ENCODE results near the gene YBX3.

The YBX3 gene

DNA sequence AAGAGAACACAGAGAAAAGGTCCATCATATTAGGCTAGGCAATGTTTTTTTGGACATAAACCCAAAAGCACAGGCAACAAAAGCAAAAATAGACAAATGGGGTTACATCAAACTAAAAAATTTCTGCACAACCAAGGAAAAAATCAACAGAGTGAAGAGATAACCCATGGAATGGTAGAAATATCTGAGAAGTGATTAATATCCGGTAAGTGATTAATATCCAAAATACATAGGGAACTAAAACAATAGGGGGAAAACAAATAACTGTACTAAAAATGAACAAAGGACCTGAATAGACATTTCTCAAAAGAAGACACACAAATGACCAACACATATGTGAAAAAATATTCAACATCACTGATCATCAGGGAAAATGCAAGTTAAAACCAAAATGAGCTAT, 53.6 kb downstream of the YBX3 start:
- DNase-seq (ENCODE audit: low spot score), result no peak
- ChIA-PET POLR2A (ENCODE audit: low non-redundant PET) (no interaction called here), CTCF (interaction anchor here (0.6 kb wide), 1 partner anchor 12 kb away, joined by 3 read pairs; no protein-coding TSS in a partner anchor)
- H3K27ac ChIP-seq, result no peak overlapping the region
- TF ChIP-seq, protein P1, sequence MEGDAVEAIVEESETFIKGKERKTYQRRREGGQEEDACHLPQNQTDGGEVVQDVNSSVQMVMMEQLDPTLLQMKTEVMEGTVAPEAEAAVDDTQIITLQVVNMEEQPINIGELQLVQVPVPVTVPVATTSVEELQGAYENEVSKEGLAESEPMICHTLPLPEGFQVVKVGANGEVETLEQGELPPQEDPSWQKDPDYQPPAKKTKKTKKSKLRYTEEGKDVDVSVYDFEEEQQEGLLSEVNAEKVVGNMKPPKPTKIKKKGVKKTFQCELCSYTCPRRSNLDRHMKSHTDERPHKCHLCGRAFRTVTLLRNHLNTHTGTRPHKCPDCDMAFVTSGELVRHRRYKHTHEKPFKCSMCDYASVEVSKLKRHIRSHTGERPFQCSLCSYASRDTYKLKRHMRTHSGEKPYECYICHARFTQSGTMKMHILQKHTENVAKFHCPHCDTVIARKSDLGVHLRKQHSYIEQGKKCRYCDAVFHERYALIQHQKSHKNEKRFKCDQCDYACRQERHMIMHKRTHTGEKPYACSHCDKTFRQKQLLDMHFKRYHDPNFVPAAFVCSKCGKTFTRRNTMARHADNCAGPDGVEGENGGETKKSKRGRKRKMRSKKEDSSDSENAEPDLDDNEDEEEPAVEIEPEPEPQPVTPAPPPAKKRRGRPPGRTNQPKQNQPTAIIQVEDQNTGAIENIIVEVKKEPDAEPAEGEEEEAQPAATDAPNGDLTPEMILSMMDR (conservative IDR thresholded peaks at IDR 0.05; ENCODE audit: low read depth), result no peak

DNA sequence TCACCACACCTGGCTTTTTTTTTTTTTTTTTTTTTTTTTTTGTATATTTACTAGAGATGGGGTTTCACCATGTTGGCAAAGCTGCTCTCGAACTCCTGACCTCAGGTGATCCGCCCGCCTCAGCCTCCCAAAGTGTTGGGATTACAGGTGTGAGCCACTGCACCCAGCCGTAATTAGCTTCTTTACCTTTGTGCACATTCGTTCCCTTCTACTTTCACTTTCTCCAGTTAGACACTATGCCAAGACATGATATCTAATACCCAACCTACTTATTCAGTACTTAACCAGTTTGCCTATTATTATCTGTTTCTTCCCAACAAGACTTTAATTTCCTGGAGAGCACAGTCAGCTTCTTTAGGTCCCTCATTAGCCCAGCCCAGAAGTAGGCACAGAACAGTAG, 54.6 kb downstream of the YBX3 start:
- H3K27ac ChIP-seq, result no peak overlapping the region
- ChIA-PET POLR2A (ENCODE audit: low non-redundant PET) (interaction anchor here (0.6 kb wide), 2 partner anchors 54 to 915 kb away, joined by 3 to 8 read pairs; no protein-coding TSS in a partner anchor), CTCF (no interaction called here)
- TF ChIP-seq, protein P1 (conservative IDR thresholded peaks at IDR 0.05; ENCODE audit: low read depth), result no peak
- no peak for DNase-seq (ENCODE audit: low spot score)

DNA sequence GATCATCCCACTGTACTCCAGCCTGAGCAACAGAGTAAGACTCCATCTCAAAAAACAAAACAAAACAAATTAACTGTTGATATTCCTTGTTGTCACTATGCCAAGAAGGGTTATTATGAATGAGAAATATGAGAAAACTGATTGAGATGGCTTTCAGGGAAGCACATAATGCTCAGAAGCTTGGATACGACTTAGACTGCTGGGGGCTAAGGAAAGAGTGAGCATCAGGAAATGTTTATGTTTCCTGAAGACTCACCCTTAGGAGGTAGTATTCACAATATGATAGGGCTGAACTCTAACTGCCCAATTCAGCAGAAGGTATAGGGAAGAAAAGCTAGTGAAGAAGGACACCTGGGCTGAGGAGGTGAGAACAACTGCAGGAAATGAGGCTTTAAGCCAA, 55.5 kb downstream of the YBX3 start:
- POLR2A ChIA-PET (ENCODE audit: low non-redundant PET), result no interaction called here

DNA sequence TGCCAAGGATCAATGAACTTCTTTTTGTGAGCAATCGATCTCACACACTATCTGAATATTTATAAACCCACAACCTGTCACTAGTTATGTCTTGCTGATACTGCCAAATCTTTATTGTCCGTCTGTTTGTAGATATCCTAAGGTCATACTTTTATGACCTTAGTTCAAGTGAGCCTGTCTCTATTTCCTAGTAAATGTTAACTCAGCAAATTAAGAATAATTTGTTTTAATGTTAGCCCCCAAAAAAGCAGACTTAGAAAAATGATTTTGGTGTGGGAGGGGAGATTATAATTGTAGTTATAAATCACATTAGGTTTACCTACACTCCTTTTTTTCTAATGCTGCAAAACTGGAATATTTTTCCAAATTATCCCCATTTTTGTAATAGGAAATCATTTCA, 58.6 kb downstream of the YBX3 start:
- TF ChIP-seq, protein P1 (conservative IDR thresholded peaks at IDR 0.05; ENCODE audit: low read depth), result no peak
- CTCF ChIA-PET, result no interaction called here
- POLR2A ChIA-PET (ENCODE audit: low non-redundant PET), result no interaction called here

More for the DNA sequence above, 55.5 kb downstream of the YBX3 start:
- DNase-seq (ENCODE audit: low spot score), result no peak
- CTCF ChIA-PET, result interaction anchor here (0.6 kb wide), 1 partner anchor 1887 kb away, joined by 3 read pairs; no protein-coding TSS in a partner anchor
- H3K27ac ChIP-seq, result no peak overlapping the region
- TF ChIP-seq, protein P1 (conservative IDR thresholded peaks at IDR 0.05; ENCODE audit: low read depth), result no peak

DNA sequence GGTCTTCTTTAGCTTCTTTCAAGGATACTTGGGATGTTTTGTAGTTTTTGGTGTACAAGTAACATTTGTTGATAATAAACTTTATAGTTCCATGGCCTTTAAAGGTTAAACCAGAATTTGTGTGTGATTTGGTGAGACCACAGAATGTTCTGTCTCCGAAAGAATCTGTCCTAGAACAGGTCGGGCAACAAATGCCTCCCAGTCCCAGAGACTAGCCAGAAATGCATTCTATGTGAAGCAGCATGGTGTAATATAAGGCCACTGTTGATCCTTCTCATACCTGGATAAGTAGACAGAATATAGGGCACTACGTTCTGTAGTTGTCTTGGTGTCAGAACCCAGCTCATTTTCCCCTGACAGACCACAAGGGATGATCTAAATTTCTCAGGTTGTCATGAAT, 59.3 kb downstream of the YBX3 start:
- DNase-seq (ENCODE audit: low spot score), result no peak
- POLR2A ChIA-PET (ENCODE audit: low non-redundant PET), result no interaction called here
- no peak overlapping the region for H3K27ac ChIP-seq
- CTCF ChIA-PET, result no interaction called here
- TF ChIP-seq, protein P1 (conservative IDR thresholded peaks at IDR 0.05; ENCODE audit: low read depth), result no peak

More for the DNA sequence above, 58.6 kb downstream of the YBX3 start:
- DNase-seq (ENCODE audit: low spot score), result no peak
- no peak overlapping the region for H3K27ac ChIP-seq

DNA sequence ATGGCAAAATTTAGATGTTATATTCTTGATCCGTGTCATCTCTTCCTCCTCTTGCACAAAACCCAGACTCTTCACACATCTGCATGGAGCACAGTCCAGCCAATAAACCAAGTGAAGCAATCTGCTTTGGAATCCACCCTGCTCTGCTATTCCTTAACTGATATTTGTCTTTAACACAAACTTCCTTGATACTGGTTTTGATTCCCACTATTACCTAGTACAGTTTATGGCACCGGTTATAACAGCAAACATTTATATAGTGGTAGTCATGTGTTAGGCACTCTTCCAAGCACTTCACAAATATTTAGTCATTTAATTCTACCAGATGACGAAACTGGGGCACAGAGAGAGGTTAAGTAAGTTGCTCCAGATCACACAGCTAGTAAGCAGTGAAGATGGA, 61.8 kb downstream of the YBX3 start:
- TF ChIP-seq, protein P1 (conservative IDR thresholded peaks at IDR 0.05; ENCODE audit: low read depth), result no peak
- ChIA-PET POLR2A (ENCODE audit: low non-redundant PET) (no interaction called here), CTCF (interaction anchor here (0.7 kb wide), 1 partner anchor 72 kb away, joined by 3 read pairs; no protein-coding TSS in a partner anchor)
- no peak for DNase-seq (ENCODE audit: low spot score)
- no peak overlapping the region for H3K27ac ChIP-seq
